ENCODE data around the gene TUBB.
"Not testable (repeated sequence)": the region's sequence is repeated elsewhere in the genome, so short reads cannot be mapped to it uniquely, and the experiment has no call there.

The TUBB gene

GRCh38 chr6:30763155-30763617, 43.0 kb downstream of the TUBB start:
- TF ChIP-seq POLR2A (IDR thresholded peaks at IDR 0.05; ENCODE audit: extremely low read depth, insufficient read length) (no peak), MYC (IDR thresholded peaks at IDR 0.05; ENCODE audit: low read depth, low read length) (no peak), MAX (IDR thresholded peaks at IDR 0.05; ENCODE audit: low read depth, low read length) (no peak), CTCF (IDR thresholded peaks at IDR 0.05; ENCODE audit: low read depth, low read length) (no peak)
- no peak for DNase-seq (ENCODE audit: low read depth)
- H3K4me3 ChIP-seq (ENCODE audit: low read depth, low read length) = no peak overlapping the region

- H3K4me3 ChIP-seq (ENCODE audit: low read depth, low read length) = no peak overlapping the region
- TF ChIP-seq POLR2A (IDR thresholded peaks at IDR 0.05; ENCODE audit: extremely low read depth, insufficient read length) = no peak
- TF ChIP-seq CTCF (IDR thresholded peaks at IDR 0.05; ENCODE audit: low read depth, low read length) = no peak
- no peak for TF ChIP-seq MAX (IDR thresholded peaks at IDR 0.05; ENCODE audit: low read depth, low read length)
- no peak for TF ChIP-seq MYC (IDR thresholded peaks at IDR 0.05; ENCODE audit: low read depth, low read length)
- DNase-seq (ENCODE audit: low read depth) = no peak
Observed at GRCh38 chr6:30763618-30764489, 43.7 kb downstream of the TUBB start.

GRCh38 chr6:30764490-30765043, 44.4 kb downstream of the TUBB start:
- not testable (repeated sequence) for H3K4me3 ChIP-seq (ENCODE audit: low read depth, low read length); DNase-seq (ENCODE audit: low read depth)

GRCh38 chr6:30765495-30765894, 45.3 kb downstream of the TUBB start:
- H3K4me3 ChIP-seq (ENCODE audit: low read depth, low read length); DNase-seq (ENCODE audit: low read depth): not testable (repeated sequence)

- TF ChIP-seq MYC (IDR thresholded peaks at IDR 0.05; ENCODE audit: low read depth, low read length) (no peak), MAX (IDR thresholded peaks at IDR 0.05; ENCODE audit: low read depth, low read length) (no peak), CTCF (IDR thresholded peaks at IDR 0.05; ENCODE audit: low read depth, low read length) (no peak), POLR2A (IDR thresholded peaks at IDR 0.05; ENCODE audit: extremely low read depth, insufficient read length) (no peak)
- H3K4me3 ChIP-seq (ENCODE audit: low read depth, low read length) = no peak overlapping the region
- no peak for DNase-seq (ENCODE audit: low read depth)
Observed at GRCh38 chr6:30766461-30767157, 46.5 kb downstream of the TUBB start.

- no peak for DNase-seq (ENCODE audit: low read depth)
- TF ChIP-seq CTCF (IDR thresholded peaks at IDR 0.05; ENCODE audit: low read depth, low read length) (no peak), MAX (IDR thresholded peaks at IDR 0.05; ENCODE audit: low read depth, low read length) (no peak), MYC (IDR thresholded peaks at IDR 0.05; ENCODE audit: low read depth, low read length) (no peak), POLR2A (IDR thresholded peaks at IDR 0.05; ENCODE audit: extremely low read depth, insufficient read length) (no peak)
- no peak overlapping the region for H3K4me3 ChIP-seq (ENCODE audit: low read depth, low read length)
Observed at GRCh38 chr6:30767158-30767943, 47.2 kb downstream of the TUBB start.
